ENCODE data around the gene SLFN14. TPM values are rescaled to one million over a fixed set of nuclear protein-coding genes. Genes with fewer than 3 reads are reported as not detected.

Gene SLFN14
- total RNA-seq = under 1 TPM in 1 of 9 donors, not detected in 8; 0.31 TPM
- polyA plus RNA-seq = not detected
- long read RNA-seq, donor 1 = 0 reads
- long read RNA-seq, donor 2 = 0 reads
- long read RNA-seq, donor 3 = 0 reads

DNA sequence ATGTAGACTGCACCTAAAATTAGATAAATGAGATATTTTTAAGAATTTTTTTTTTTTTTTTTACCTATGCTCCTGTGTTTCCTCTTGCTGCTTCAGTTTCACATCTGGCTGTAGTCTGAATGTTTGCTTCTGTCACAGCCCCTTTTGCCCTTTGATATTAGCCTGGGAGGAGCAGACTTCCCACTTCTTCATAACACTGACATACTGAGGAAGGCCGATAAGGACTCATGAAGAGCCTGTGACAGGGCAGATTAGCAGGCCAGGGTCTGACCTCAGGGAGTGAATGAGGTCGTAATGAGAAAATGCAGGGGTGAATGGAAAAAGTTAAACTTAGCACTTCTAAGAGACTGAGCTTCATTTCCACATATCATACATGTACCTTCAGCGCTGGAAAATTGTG, at the start of gene SLFN14:
SLFN14 (minus strand) TSS at position 117 of the 400 bp plus-strand sequence. CDS start 2,757 bp downstream, outside the sequence.
- H3K4me1 ChIP-seq = peaks cover 0 to 6% (median 0%) of the 10 kb centered on the region in 12 donors
- no peak within 1 kb of the TSS for H3K4me3 ChIP-seq
- intact Hi-C loops (cut with DNase I) = loop anchor here in 1 of 10 donors (10.0 kb wide), 1 partner anchor 64 kb away; no protein-coding TSS in a partner anchor
- H3K9me3 ChIP-seq = no peaks in the 10 kb centered on the region
- DNase-seq = no peak
- ATAC-seq = no peak
- H3K27ac ChIP-seq = no peak within 1 kb of the TSS
- no peaks in the 10 kb centered on the region for H3K36me3 ChIP-seq
- peaks cover 0 to 14% (median 0%) of the 10 kb centered on the region in 9 donors for H3K27me3 ChIP-seq
- no peak for TF ChIP-seq POLR2A (IDR thresholded peaks at IDR 0.05)
- TF ChIP-seq, protein P1, sequence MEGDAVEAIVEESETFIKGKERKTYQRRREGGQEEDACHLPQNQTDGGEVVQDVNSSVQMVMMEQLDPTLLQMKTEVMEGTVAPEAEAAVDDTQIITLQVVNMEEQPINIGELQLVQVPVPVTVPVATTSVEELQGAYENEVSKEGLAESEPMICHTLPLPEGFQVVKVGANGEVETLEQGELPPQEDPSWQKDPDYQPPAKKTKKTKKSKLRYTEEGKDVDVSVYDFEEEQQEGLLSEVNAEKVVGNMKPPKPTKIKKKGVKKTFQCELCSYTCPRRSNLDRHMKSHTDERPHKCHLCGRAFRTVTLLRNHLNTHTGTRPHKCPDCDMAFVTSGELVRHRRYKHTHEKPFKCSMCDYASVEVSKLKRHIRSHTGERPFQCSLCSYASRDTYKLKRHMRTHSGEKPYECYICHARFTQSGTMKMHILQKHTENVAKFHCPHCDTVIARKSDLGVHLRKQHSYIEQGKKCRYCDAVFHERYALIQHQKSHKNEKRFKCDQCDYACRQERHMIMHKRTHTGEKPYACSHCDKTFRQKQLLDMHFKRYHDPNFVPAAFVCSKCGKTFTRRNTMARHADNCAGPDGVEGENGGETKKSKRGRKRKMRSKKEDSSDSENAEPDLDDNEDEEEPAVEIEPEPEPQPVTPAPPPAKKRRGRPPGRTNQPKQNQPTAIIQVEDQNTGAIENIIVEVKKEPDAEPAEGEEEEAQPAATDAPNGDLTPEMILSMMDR (IDR thresholded peaks at IDR 0.05) = no peak
- WGBS, 4 donors = 42 to 51% (median 46%) methylated on average over 3 of the region's 3 CpGs

DNA sequence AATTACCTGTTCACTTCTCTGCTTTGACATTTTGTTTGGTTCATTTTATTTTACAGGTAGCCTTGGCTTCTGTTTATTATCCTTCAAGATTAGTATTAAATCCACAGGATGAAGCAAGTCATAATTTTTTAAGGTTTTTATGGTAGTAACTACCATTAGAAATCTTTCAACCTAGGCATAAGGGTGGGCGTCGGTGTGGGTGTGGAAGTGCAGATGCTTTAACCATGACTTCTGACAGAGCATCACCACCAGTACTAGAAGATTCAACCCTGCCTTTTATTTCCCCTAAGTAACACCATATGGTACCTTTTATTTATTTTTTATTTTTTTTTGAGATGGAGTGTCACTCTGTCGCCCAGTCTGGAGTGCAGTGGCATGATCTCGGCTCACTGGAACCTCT, 49.2 kb upstream of the SLFN14 start:
- no peak for TF ChIP-seq POLR2A (IDR thresholded peaks at IDR 0.05)
- TF ChIP-seq, protein P1 (IDR thresholded peaks at IDR 0.05) = no peak
- Histone ChIP-seq H3K9me3 (no peaks in the 10 kb centered on the region), H3K36me3 (peaks cover 0 to 96% (median 87%) of the 10 kb centered on the region in 9 donors), H3K27ac (no peak overlapping the region), H3K4me3 (no peak overlapping the region), H3K4me1 (peaks cover 0 to 5% (median 0%) of the 10 kb centered on the region in 12 donors), H3K27me3 (no peaks in the 10 kb centered on the region)
- intact Hi-C loops (cut with DNase I) = loop anchor here in 4 of 10 donors (5.0 to 10.0 kb wide), 3 partner anchors 55 to 195 kb away; partner anchors contain the start of gene TAF15 (in 1 of the 4)
- 94 to 98% (median 96%) methylated on average over 4 of the region's 4 CpGs for WGBS, 4 donors
- ATAC-seq (no peak), DNase-seq (no peak)

DNA sequence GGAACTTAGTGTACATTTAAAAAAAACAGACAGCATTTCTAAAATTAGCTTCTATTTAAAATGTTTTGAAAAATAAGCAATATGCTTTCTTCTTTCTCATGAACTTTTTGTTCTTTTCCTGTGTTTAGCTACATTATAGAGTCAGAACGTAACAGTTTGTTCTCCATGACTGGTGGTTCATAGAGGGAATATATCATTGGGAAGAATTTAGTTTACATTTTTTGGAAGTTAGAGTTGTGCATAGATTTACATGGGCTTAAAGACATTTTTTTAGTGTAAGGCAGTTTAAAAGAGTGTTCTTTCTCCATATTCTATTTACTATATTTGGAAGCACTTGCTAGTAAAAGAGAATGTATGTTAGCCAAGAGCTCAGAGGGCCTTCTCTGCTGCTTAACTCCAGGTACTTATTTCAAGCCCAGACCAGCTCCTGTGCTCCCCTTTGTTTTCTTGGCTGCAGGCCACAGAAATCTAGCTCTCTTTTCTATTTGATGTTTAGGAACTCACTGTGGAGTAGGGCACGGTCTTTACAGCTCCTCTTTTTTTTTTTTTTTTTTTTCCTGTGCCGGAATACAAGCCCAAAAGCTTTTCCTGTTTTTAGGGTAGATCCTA, 46.7 kb upstream of the SLFN14 start:
- H3K36me3 ChIP-seq = peaks cover 0 to 100% (median 99%) of the 10 kb centered on the region in 9 donors
- H3K4me1 ChIP-seq = peaks cover 0 to 5% (median 0%) of the 10 kb centered on the region in 12 donors
- DNase-seq (no peak), ATAC-seq (no peak)
- no peaks in the 10 kb centered on the region for H3K27me3 ChIP-seq
- H3K9me3 ChIP-seq = no peaks in the 10 kb centered on the region
- TF ChIP-seq, protein P1 (IDR thresholded peaks at IDR 0.05) = no peak
- TF ChIP-seq POLR2A (IDR thresholded peaks at IDR 0.05) = no peak
- intact Hi-C loops (cut with DNase I) = no loop called here
- no peak overlapping the region for H3K4me3 ChIP-seq
- 48 to 72% (median 63%) methylated on average over 3 of the region's 3 CpGs for WGBS, 4 donors
- no peak overlapping the region for H3K27ac ChIP-seq

DNA sequence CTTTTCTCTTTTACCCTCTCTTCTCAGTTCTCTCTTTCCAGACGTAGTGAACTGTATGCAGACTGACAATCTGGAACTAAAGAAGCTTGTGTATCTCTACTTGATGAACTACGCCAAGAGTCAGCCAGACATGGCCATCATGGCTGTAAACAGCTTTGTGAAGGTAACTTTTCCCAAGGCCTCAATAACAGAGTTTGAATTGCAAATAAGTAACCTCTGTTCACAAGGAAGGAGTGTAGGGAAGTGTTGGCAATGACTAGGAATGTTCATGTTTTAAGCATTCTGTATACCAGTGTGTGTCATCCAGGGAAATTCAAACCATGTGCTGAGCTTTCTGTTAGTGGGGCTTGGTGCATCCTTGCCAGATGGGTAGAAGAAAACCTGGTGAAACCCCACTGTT, 45.1 kb upstream of the SLFN14 start:
- Histone ChIP-seq H3K27me3 (no peaks in the 10 kb centered on the region), H3K4me3 (no peak overlapping the region), H3K4me1 (peaks cover 0 to 5% (median 0%) of the 10 kb centered on the region in 12 donors), H3K9me3 (no peaks in the 10 kb centered on the region), H3K36me3 (peaks cover 0 to 100% (median 99%) of the 10 kb centered on the region in 9 donors), H3K27ac (no peak overlapping the region)
- TF ChIP-seq, protein P1 (IDR thresholded peaks at IDR 0.05) = no peak
- no peak for TF ChIP-seq POLR2A (IDR thresholded peaks at IDR 0.05)
- WGBS, 4 donors = 87 to 94% (median 92%) methylated on average over 2 of the region's 2 CpGs
- ATAC-seq (no peak), DNase-seq (no peak)
- intact Hi-C loops (cut with DNase I) = no loop called here
